C4-2B (cell line): ENCODE measurements around the gene FTCD.

Experiments used
- H3K27ac ChIP-seq: fragments of 450-650 bp; 2 replicates; pipeline ENCODE4 v1.5.1; 2017
- CTCF ChIP-seq: fragments of 450-650 bp; conservative IDR thresholded peaks from 2 replicates; pipeline ENCODE4 v1.5.1; 2017; ENCODE audit warnings: mild to moderate bottlenecking
- ZFX ChIP-seq: fragments of 450-650 bp; IDR thresholded peaks from 2 replicates; pipeline ENCODE4 v1.6.1; 2017

FTCD gene

DNA sequence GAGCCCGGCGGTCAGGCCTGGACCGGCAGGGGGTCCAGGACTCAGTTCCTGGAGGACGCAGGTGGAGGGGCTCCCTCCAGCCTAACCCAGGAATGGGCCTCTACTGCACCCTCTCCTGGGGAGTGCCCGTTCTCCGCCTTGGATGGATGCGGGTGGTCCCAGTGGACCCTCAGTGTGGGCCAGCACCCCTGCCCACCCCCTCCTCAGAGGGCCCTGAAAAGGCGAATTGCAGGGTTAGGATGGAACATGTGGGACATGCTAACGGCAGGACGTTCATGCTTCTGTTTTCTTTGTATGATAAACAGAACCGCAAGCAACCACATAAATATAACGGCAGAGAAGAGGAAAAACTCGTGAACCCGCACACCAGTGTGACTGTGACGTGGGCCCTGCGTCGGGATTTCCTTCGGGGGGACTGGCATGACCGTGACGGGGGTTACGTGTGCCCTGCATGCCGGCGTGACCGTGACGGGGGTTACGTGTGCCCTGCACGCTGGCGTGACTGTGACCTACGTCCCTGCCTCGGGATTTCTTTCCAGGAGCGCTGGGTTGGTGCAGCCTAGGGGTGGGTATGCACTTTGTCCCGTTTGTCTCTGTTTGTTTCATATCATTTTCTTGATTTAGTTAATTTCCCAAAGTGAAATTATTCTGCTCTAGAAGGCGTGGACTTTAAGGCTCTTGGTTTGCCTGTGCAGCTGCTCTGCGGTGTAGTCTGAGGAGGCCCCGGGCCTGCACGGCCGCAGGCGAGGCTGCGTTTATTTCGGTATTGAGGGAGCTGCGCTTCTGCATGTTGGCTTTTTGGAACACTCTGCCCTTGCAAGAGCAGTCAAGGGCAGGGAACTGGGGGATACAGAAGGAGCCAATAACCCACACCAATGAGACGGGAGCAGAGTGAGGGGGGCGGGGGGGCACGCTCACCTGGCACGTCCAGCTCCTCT, 3.1 kb downstream of the FTCD start:
- no peak for TF ChIP-seq ZFX
- no peak for TF ChIP-seq CTCF
- no peak overlapping the region for H3K27ac ChIP-seq

- no peak for TF ChIP-seq ZFX
- no peak overlapping the region for H3K27ac ChIP-seq
Measured at GRCh38 chr21:46151261-46151988, 4.0 kb downstream of the FTCD start.

DNA sequence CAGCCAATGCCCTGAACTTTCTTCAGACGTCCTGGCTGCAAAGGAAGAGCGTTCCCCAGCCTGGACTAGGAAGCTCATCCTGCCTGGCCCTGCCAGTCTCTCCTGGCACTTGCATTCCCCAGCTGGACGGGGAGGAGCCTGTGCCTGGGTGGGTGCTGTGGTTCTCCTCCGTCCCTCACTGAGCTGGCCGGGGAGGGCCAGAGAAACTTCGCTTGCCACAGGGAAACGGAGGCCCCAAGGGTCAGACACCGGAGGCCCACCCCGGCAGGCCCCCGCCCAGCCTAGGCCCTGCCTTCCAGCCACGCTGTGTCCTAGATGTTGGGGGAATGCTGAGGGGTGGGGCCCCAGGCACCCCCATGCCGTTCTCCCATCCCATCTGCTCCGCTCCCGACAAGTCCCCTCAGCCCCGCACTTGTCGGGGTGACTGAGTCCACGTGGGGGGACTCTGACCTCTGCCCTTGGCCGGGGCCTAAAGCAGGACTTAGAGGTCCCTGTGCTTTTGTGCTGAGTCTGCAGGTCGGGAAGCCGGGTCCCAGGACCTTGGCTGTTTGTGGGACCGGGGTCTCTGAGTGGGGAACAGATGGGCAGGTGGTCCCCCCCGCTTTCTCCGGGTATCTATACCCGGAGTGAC, 4.8 kb downstream of the FTCD start:
- TF ChIP-seq ZFX (no peak), CTCF (no peak)
- no peak overlapping the region for H3K27ac ChIP-seq

DNA sequence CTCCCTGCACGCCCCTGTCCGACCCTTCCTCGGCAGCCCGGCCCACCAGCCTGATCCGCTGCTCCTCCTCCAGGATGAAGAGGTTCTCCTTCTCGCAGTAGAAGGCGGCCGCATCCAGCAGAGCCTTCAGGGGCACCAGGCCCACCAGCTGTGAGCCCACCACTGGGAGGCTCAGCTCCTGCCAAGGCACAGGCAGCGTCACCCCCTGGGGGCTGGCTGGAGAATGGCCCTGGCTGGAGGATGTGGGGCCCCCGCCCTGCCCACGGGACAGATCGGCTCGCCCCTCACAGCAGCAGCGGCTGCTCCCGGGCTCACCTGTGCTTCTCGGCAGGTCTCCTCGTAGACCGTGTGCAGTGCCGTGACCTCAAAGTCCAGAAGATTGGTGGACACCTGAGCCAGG, 5.3 kb downstream of the FTCD start:
- TF ChIP-seq ZFX (no peak), CTCF (no peak)

GRCh38 chr21:46149205-46149901, 6.0 kb downstream of the FTCD start:
- TF ChIP-seq CTCF (no peak), ZFX (no peak)
- no peak overlapping the region for H3K27ac ChIP-seq

More for the DNA sequence above, 5.3 kb downstream of the FTCD start:
- no peak overlapping the region for H3K27ac ChIP-seq

GRCh38 chr21:46148106-46148505, 7.3 kb downstream of the FTCD start:
- TF ChIP-seq ZFX (no peak), CTCF (no peak)
- no peak overlapping the region for H3K27ac ChIP-seq

- H3K27ac ChIP-seq, result peak overlapping the region; percentile 27; the same call in 1 of the 2 replicates
- peak; percentile 85 for TF ChIP-seq CTCF
Measured at GRCh38 chr21:46147429-46147828, 8.0 kb downstream of the FTCD start.
